GM18868 (cell line): ENCODE measurements around the gene OPA1.
A peak's percentile ranks its signal among the peaks of the same experiment; 100 is the strongest.

Experiments used
- ATAC-seq: cut with Tn5 transposase; IDR thresholded peaks from one replicate; pipeline ENCODE4 v1.9.1; 2021; ENCODE audit warnings: mild to moderate bottlenecking, moderate library complexity; ENCODE audit not compliant: unreplicated experiment

Gene OPA1, protein sequence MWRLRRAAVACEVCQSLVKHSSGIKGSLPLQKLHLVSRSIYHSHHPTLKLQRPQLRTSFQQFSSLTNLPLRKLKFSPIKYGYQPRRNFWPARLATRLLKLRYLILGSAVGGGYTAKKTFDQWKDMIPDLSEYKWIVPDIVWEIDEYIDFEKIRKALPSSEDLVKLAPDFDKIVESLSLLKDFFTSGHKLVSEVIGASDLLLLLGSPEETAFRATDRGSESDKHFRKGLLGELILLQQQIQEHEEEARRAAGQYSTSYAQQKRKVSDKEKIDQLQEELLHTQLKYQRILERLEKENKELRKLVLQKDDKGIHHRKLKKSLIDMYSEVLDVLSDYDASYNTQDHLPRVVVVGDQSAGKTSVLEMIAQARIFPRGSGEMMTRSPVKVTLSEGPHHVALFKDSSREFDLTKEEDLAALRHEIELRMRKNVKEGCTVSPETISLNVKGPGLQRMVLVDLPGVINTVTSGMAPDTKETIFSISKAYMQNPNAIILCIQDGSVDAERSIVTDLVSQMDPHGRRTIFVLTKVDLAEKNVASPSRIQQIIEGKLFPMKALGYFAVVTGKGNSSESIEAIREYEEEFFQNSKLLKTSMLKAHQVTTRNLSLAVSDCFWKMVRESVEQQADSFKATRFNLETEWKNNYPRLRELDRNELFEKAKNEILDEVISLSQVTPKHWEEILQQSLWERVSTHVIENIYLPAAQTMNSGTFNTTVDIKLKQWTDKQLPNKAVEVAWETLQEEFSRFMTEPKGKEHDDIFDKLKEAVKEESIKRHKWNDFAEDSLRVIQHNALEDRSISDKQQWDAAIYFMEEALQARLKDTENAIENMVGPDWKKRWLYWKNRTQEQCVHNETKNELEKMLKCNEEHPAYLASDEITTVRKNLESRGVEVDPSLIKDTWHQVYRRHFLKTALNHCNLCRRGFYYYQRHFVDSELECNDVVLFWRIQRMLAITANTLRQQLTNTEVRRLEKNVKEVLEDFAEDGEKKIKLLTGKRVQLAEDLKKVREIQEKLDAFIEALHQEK

GRCh38 chr3:193592841-193593667 lies at the start of gene OPA1:
TSS of gene OPA1 (plus strand) at chr3:193593208. CDS start at chr3:193593378, 170 bp downstream.
- ATAC-seq = peak; percentile 98

GRCh38 chr3:193544289-193544688 lies 48.7 kb upstream of the OPA1 start:
- no peak for ATAC-seq

DNA sequence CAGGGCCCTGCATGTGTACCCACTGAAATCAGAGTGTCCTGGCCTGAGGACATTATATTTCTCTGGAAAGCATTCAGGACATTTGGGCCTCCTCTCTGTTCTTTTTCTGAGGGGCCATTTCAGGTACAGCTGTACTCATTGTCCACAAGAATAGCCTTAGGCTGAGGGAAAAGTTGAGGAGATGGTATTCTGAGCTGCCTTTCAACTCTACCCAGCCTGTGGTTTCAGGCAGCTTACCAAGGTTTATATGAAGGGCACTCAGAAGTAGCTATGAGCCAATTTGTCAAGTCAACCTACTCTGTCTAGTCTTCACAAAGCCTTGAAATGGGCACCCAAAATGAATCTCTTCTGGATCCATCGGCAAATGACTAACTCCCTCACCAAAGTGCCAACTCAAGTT lies 47.7 kb upstream of the OPA1 start:
- ATAC-seq = no peak

- ATAC-seq = no peak
Observed at GRCh38 chr3:193546129-193546528, 46.9 kb upstream of the OPA1 start.

DNA sequence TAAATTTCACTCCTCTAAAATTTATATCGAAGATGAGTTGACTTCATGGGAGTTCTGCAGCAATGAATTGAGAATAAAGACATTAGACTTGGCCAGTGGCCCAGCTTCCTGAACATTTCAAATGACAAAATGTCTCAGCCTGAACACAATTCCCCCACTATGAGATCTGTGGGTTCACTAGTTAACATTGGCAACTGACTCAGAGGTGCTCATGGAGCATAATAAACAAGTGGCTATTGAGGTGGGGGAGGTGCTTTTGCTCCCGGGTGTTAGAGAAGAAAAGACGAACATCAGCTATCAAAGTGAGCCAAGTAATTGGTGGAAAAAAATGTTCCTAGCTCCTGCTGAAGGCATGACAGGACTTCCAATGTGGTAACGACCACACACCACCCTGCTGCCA lies 44.6 kb upstream of the OPA1 start:
- ATAC-seq = no peak

- no peak for ATAC-seq
Observed at GRCh38 chr3:193552923-193553322, 40.1 kb upstream of the OPA1 start.

DNA sequence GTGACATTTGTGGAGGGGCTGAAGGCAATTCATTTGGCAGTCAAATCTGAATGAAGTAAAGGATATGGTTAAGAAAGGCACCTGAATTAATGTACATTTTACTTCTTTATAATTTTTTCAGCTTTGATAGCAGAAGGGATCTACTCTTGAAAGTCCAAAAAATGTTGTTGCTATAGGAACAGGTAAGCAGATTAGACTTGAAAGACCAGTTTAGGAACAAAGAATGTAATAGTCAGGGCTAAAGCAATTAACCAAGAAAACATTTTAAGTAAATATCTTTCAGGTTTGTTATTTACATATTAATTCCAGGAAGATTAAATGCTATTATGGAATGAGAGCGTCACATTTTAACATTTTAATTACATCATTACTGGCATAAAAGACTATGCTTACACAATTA lies 39.4 kb upstream of the OPA1 start:
- no peak for ATAC-seq

- no peak for ATAC-seq
Observed at GRCh38 chr3:193554811-193555210, 38.2 kb upstream of the OPA1 start, which contains the start of gene ATP13A4. TSS of gene ATP13A4 (minus strand) at chr3:193554895. CDS start at chr3:193554799, 96 bp downstream.

DNA sequence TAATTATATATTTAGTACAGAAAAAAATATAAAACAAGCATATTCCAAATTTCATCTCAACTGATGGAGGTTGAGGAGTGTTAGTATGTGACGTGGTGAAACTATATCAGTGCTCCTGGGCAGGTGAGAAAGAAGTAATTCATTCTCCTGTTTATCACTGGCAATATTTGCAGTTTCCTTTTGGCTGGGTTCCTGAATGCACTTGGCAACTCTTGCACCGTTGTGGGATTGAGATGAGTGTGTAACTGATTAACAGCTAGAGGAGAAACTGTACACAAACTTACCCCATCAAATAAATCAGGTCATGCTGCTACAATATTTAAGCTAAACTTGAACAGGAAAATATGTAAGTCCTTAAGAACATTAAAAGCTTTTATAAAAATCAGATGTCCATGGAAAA lies 36.2 kb upstream of the OPA1 start:
- ATAC-seq = no peak

- no peak for ATAC-seq
Observed at GRCh38 chr3:193559100-193559499, 33.9 kb upstream of the OPA1 start.

DNA sequence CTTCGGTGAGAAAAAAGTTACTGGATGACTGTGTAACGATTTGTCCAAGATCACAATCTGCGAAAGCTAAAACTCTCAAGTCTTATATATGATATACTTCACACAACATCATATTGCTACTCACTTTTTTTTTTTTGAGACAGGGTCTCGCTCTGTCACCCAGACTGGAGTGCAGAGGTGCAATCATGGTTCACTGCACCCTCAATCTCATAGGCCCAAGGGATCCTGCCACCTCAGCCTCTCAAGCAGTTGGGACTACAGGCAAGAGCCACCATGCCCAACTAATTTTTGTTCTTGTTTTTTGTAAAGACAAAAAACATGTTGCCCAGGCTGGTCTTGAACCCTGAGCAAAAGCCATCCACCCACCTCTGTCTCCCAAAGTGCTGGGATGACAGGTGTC lies 32.9 kb upstream of the OPA1 start:
- ATAC-seq = no peak

DNA sequence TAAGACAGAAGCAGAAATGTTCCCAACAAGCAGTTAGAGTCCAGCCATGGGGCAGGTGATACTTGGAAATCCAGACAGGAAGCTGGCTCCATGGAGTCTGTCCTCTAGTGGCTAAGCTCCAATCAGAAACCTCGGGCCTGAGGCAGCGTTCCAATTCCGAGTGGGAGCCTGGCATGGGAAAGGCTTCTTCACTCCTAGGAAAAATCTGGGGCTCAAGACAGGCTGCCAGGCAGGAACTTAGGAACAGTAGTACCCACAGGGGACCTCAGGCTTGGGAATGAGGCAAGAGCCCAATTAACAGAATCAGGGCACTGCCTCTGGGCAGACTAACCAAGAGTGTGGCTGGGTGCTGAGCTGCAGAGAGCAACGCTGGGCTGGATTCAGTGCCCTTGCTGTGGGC lies 32.1 kb upstream of the OPA1 start:
- no peak for ATAC-seq

- ATAC-seq = no peak
Observed at GRCh38 chr3:193563426-193563825, 29.6 kb upstream of the OPA1 start.

DNA sequence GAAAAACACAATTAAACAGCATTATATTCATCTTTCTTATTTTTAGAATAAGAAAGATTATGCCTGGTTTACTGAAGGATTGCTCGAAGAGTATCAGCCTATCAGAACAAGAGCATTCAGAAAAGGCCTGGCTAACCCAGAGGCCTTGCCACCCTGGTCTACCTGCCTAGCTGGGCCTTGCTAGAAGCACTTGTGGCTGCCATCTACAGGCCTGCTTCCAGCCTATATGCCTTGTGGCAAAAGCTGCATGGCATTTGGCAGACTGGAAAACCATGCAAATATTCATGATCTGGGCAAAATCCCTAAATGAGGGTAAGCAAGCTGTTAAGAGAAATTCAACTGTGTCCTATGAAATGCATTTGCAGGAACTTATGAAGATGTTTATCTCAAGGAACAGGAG lies 29.0 kb upstream of the OPA1 start:
- ATAC-seq = no peak

DNA sequence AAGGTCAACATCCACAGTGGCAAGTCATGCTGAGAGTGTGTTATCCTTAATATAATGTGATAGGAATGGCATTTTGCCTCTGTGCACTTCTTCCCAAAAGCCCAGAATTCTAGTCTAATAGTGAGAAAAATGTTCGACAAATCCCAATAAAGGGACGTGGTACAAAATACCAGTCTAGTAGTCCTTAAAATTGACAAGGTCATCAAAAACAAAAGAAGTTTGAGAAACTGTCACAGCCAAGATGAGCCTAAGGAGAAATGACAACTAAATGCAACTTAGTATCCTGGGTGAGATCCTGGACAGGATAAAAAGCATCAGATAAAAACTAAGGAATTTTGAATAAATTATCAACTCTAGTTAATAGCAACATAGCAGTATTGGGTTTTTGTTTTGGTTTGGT lies 23.9 kb upstream of the OPA1 start:
- no peak for ATAC-seq

DNA sequence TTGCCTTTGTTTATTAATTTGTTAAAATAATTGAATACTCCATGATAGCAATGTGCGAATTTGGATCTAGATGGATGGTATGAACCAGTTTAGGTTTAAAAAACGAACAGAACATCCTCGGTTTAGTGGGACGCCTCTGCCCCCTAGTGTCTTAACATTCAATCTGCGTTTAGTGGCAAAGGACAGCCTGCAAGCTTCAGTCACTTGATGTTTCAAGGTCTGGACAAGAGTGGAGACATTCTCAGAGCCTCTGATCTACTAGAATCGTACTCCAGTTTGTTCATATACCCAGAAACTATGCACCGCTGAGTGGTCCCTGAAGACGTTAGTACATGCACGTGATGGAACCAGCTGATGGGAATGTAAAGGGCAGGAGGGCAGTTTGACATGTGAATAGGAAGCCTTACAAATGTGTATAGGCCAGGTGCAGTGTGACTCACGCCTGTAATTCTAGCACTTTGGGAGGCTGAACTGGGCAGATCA lies 20.5 kb upstream of the OPA1 start:
- peak; percentile 90 for ATAC-seq

GRCh38 chr3:193573403-193574191 lies 19.4 kb upstream of the OPA1 start:
- ATAC-seq = no peak

DNA sequence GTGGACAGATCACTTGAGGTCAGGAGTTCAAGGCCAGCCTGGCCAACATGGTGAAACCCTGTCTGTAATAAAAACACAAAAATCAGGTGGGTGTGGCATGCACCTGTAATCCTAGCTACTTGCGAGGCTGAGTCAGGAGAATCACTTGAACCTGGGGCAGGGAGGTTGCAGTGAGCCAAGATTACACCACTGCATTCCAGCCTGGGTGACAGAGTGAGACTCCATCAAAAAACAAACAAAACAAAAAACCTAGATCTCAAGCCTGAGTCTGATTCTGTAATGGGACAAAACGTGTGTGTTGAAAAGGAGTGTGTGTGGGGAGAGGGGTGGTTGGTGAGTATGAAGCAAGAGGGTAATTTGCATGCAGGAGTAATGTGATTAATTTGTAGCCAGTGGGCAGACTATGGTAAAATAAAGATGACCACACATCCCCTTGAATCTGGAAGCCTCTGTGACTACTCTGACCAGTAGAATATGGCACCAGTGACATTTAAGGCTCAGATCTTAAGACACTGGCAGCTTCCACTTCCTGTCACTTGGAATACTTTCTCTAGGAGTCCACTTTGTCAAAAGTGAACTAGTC lies 18.4 kb upstream of the OPA1 start:
- no peak for ATAC-seq

DNA sequence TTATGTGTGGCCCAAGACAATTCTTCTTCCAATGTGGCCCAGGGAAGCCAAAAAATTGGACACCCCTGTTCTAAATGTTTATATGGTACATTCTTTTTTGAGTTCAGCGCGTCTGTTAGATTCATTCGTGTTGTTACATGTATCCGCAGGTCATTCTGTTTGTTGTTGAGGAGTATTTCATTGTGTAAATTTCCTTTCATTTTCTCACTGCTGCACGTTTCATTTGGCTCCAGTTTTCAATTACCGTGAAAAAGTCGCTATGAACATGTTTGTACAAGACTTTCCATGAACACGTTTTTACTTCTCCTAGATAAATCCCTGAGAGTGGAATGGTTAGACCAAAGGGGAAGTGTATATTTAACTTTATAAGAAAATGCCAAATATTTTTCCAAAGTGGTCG lies 7.5 kb upstream of the OPA1 start:
- no peak for ATAC-seq
